SK-N-SH (cell line): ENCODE measurements around the gene CUL3. TPM values are rescaled to one million over a fixed set of nuclear protein-coding genes. Genes with fewer than 3 reads are reported as not detected.

Experiments used
- CTCF ChIA-PET: fragments of 300-600, 350-600 bp; formaldehyde crosslinking; extraction: SDS; loops from one replicate; lab custom pipeline; 2021; lab: Yijun Ruan, JAX
- POLR2A ChIA-PET: fragments of 350-600 bp; sonication (Branson Sonifier 250); formaldehyde crosslinking; extraction: SDS; loops from one replicate; lab custom pipeline; 2020; ENCODE audit warnings: antibody characterized with exemption, inconsistent platforms; lab: Yijun Ruan, JAX
- DNase-seq: peaks from one replicate; pipeline ENCODE4 v3.0.0; 2012
- H2AFZ ChIP-seq: fragments of 200-600 bp; sonication (generic); 2 replicates; pipeline ENCODE4 v1.8.1; 2016; ENCODE audit warnings: antibody characterized with exemption, mild to moderate bottlenecking, low read depth
- H3F3A ChIP-seq: fragments of 200-600 bp; sonication (generic); replicated peaks from 2 replicates; pipeline ENCODE3; 2016; ENCODE audit warnings: antibody characterized with exemption, mild to moderate bottlenecking; ENCODE audit not compliant: insufficient read depth
- H3K27ac ChIP-seq, 2 experiments: fragments of 200-500 bp in 1 of 2; fragments of 200-600 bp in 1 of 2; sonication (Bioruptor generic) in 1 of 2; sonication (generic), shearing (Covaris generic) in 1 of 2; 2 replicates each; pipeline versions ENCODE4 v1.5.1 to v1.6.1; 2014 to 2016; ENCODE audit warnings: low read depth in 2 of 2, inconsistent platforms in 1 of 2, low read length in 1 of 2, mild to moderate bottlenecking in 1 of 2, mixed read lengths in 1 of 2
- H3K27me3 ChIP-seq: fragments of 200-600 bp; sonication (generic), shearing (Covaris generic); 2 replicates; pipeline ENCODE4 v1.6.1; 2016; ENCODE audit warnings: mixed run types; ENCODE audit not compliant: insufficient read depth
- H3K36me3 ChIP-seq, 2 experiments: fragments of 200-500 bp in 1 of 2; fragments of 200-600 bp in 1 of 2; sonication (Bioruptor generic) in 1 of 2; sonication (generic) in 1 of 2; replicated peaks in 1 of 2; 2 replicates each; pipeline versions ENCODE3 to v1.5.1; 2014 to 2016; ENCODE audit warnings: low read length in 1 of 2, mild to moderate bottlenecking in 1 of 2; ENCODE audit not compliant: insufficient read depth in 2 of 2, control insufficient read depth in 1 of 2
- H3K4me1 ChIP-seq, 2 experiments: fragments of 200-500 bp in 1 of 2; fragments of 200-600 bp in 1 of 2; sonication (Bioruptor generic) in 1 of 2; sonication (generic), shearing (Covaris generic) in 1 of 2; 2 replicates each; pipeline versions ENCODE4 v1.5.1 to v1.6.1; 2014 to 2016; ENCODE audit warnings: low read depth in 1 of 2, low read length in 1 of 2, mixed run types in 1 of 2; ENCODE audit not compliant: insufficient read depth in 2 of 2, control insufficient read depth in 1 of 2
- H3K4me2 ChIP-seq: fragments of 200-600 bp; sonication (generic), shearing (Covaris generic); 2 replicates; pipeline ENCODE4 v1.6.1; 2017; ENCODE audit warnings: mixed run types
- H3K4me3 ChIP-seq, 2 experiments: fragments of 200-500 bp in 1 of 2; fragments of 200-600 bp in 1 of 2; sonication (Bioruptor generic) in 1 of 2; sonication (generic), shearing (Covaris generic) in 1 of 2; 2 replicates each; pipeline versions ENCODE4 v1.5.1 to v1.8.1; 2014 to 2016; ENCODE audit warnings: low read depth in 2 of 2, inconsistent platforms in 1 of 2, low read length in 1 of 2, mild to moderate bottlenecking in 1 of 2, mixed read lengths in 1 of 2, moderate library complexity in 1 of 2
- H3K79me2 ChIP-seq: fragments of 200-600 bp; sonication (generic); 2 replicates; pipeline ENCODE4 v1.8.1; 2017; ENCODE audit warnings: mild to moderate bottlenecking; ENCODE audit not compliant: insufficient read depth
- H3K9ac ChIP-seq: fragments of 200-600 bp; sonication (generic); 2 replicates; pipeline ENCODE4 v1.6.1; 2017; ENCODE audit warnings: mixed run types
- H3K9me2 ChIP-seq: fragments of 200-600 bp; sonication (generic); 2 replicates; pipeline ENCODE4 v1.6.1; 2017; ENCODE audit warnings: mixed run types
- H3K9me3 ChIP-seq: fragments of 200-600 bp; sonication (generic); 2 replicates; pipeline ENCODE4 v1.6.1; 2017; ENCODE audit warnings: mixed run types, mild to moderate bottlenecking, moderate library complexity
- H4K20me1 ChIP-seq: fragments of 200-600 bp; sonication (generic); 2 replicates; pipeline ENCODE4 v1.6.1; 2017; ENCODE audit warnings: mild to moderate bottlenecking, mixed run types; ENCODE audit not compliant: insufficient read depth
- CHD2 ChIP-seq: fragments of 150-350 bp; IDR thresholded peaks from 2 replicates; pipeline ENCODE4 v1.6.1; 2018; ENCODE audit warnings: low read length; ENCODE audit not compliant: partially characterized antibody
- FOXM1 ChIP-seq: IDR thresholded peaks from 2 replicates; pipeline ENCODE4 v1.4.0; 2012; ENCODE audit warnings: low read depth, mild to moderate bottlenecking
- NFIC ChIP-seq: IDR thresholded peaks from 2 replicates; pipeline ENCODE4 v1.4.0; 2012; ENCODE audit warnings: borderline replicate concordance
- NRF1 ChIP-seq: IDR thresholded peaks from 2 replicates; pipeline ENCODE4 v1.6.1; 2012; ENCODE audit warnings: low read depth, mild to moderate bottlenecking, low read length
- PBX3 ChIP-seq: IDR thresholded peaks from 2 replicates; pipeline ENCODE4; 2012
- RAD21 ChIP-seq: IDR thresholded peaks from 2 replicates; pipeline ENCODE4 v1.6.1; 2012; ENCODE audit warnings: mild to moderate bottlenecking, low read length
- REST ChIP-seq: IDR thresholded peaks from 2 replicates; pipeline ENCODE4 v1.6.1; 2012; ENCODE audit warnings: mild to moderate bottlenecking, low read depth, low read length, moderate library complexity
- RFX5 ChIP-seq: IDR thresholded peaks from 2 replicates; pipeline ENCODE4 v1.6.1; 2012; ENCODE audit warnings: mild to moderate bottlenecking, improper control_type of control experiment, low read length
- SMC3 ChIP-seq: IDR thresholded peaks from 2 replicates; pipeline ENCODE4 v1.6.1; 2012; ENCODE audit warnings: low read depth, low read length, improper control_type of control experiment
- TCF12 ChIP-seq: IDR thresholded peaks from 2 replicates; pipeline ENCODE4 v1.4.0; 2012
- TEAD4 ChIP-seq: IDR thresholded peaks from 2 replicates; pipeline ENCODE4 v1.4.0; 2012; ENCODE audit warnings: mild to moderate bottlenecking, borderline replicate concordance; ENCODE audit not compliant: insufficient read depth
- WGBS: methylation state at CpG from one replicate; pipeline ENCODE4 v1.1.6; 2017; ENCODE audit warnings: low lambda C conversion rate; 5-methylcytosine and 5-hydroxymethylcytosine counted together
- polyA plus RNA-seq, 3 experiments: library from polyadenylated mRNA; depleted of rRNA; stranded (reverse); fragments of >200 nt; gene quantifications; 2 replicates each; pipeline ENCODE4 v1.2.3, GENCODE V29; 2012

The CUL3 gene
- polyA plus RNA-seq, 1 of the 3 experiments (the other 2 are of a cell fraction), result 17.3 TPM

- no peak for TF ChIP-seq REST
Observed at GRCh38 chr2:224428787-224429440, 156.2 kb downstream of the CUL3 start (continued).

- H3F3A ChIP-seq, result no peaks in the 10 kb centered on the region
- no peaks in the 10 kb centered on the region for H4K20me1 ChIP-seq
- H3K79me2 ChIP-seq, result no peaks in the 10 kb centered on the region
- CTCF ChIA-PET, result interaction anchor here (1.0 kb wide), 1 partner anchor 223 kb away, joined by 5 read pairs; no protein-coding TSS in a partner anchor
- H3K36me3 ChIP-seq, result no peaks in the 10 kb centered on the region
- no peak overlapping the region for H3K9ac ChIP-seq
- no peaks in the 10 kb centered on the region for H3K4me1 ChIP-seq
- H3K9me2 ChIP-seq, result no peaks in the 10 kb centered on the region
- H2AFZ ChIP-seq, result no peak overlapping the region
- TF ChIP-seq REST (no peak), NRF1 (no peak), RFX5 (no peak), TCF12 (no peak), NFIC (no peak), RAD21 (no peak), FOXM1 (no peak), CHD2 (no peak), SMC3 (no peak), PBX3 (no peak), TEAD4 (no peak)
- H3K27ac ChIP-seq, result no peak overlapping the region
- no peak overlapping the region for H3K4me2 ChIP-seq
- no peaks in the 10 kb centered on the region for H3K27me3 ChIP-seq
- DNase-seq, result no peak
- 64% methylated on average over 4 of the region's 4 CpGs for WGBS
- no peaks in the 10 kb centered on the region for H3K9me3 ChIP-seq
- POLR2A ChIA-PET, result no interaction called here
- H3K4me3 ChIP-seq, result no peak overlapping the region
Observed at GRCh38 chr2:224427471-224427870, 157.7 kb downstream of the CUL3 start.
